GM10847 (cell line): ENCODE data around the gene LCAT.

Experiments
- POLR2A ChIP-seq: IDR thresholded peaks from 2 replicates; pipeline ENCODE4 v1.6.1; 2011; ENCODE audit not compliant: insufficient read length; ENCODE audit errors: extremely low read depth

LCAT gene

DNA sequence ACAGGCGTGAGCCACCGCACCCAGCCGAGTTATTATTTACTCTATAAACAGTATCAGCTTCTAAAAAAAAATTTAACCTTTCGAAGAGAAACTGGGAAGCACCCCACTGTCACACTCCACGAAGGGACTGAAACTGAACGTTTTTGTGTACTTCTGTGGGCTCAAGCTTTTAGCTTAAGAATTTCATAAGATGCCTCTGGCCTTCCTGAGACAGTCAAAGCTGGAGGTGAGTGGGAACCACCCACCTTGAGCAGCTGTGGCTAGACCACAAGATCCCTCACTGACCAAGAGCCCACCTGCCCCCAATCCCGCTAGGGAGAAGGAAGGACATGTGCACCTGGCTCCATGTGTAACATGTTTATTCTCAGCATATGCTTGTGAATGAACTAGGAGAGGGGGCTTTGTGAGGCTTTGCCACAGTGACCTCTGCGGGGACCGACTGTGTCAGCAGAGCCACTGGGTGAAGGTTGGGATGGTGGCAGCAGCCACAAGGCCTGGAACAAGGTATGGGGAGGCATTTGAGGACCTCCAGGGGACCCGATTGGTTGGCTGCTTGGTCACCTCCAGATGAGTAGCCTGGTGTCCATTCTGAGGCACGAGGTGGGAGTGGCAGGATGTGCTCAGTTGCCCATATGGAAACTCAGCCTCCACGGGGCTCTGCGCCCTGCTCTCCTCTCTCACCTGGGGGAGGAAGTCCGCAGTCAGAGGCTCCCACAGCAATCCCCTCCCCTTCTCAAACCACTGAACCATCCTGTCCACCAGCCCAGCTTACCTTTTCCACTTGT is 31.6 kb upstream of the LCAT start:
- no peak for TF ChIP-seq POLR2A

DNA sequence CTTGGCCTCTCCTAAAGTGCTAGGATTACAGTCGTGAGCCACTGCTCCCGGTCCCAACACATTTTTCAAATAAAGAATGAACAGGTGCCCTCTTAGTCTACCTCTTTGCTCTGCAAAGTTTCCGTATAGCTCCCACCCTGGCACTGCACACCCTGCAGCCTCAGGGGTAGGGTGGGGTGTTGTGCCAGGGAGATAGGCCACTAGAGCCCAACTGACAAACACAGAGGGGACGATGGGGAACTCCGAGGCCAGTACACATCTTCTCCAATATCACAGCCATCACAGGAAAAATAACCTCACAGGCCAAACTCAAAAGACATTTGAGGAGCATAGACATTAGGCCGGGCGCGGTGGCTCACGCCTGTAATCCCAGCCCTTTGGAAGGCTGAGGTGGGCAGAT is 27.2 kb upstream of the LCAT start:
- no peak for TF ChIP-seq POLR2A

DNA sequence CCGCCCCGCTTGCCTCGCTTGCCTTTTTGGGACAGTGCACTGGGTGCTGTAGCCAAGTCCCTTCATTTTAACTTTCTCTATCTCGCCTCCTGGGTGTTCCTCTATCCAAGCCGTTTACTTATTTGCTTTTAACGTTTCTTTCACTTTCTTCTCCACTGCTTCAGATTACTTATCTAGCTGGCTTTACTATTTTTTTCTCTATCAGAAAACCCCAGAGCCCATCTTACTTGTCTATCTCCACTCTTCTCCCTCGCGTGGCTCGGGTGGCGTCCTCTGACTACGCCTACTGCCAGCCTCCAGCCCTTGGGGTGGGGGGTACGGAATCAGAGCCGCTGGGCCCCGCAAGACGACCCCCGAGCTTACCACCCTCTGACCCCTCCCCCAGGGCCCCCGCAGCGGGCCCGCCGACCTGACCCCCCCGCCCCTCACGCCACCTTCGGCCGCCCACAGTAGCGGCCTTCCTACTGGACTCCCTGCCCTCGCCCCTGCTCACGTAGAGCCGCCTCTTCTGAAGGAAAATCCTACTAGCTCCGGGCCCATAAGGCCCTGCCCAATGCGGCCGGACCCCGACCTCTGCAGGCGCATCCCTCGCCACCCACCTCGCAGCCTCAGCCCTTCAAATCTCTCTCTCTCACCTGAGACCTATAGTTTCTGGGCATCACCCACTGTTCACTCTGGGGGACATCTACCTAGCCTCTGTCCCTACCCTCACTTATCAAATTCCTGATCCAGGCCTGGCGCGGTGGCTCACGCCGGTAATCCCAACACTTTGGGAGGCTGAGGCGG is 25.5 kb upstream of the LCAT start:
- no peak for TF ChIP-seq POLR2A

DNA sequence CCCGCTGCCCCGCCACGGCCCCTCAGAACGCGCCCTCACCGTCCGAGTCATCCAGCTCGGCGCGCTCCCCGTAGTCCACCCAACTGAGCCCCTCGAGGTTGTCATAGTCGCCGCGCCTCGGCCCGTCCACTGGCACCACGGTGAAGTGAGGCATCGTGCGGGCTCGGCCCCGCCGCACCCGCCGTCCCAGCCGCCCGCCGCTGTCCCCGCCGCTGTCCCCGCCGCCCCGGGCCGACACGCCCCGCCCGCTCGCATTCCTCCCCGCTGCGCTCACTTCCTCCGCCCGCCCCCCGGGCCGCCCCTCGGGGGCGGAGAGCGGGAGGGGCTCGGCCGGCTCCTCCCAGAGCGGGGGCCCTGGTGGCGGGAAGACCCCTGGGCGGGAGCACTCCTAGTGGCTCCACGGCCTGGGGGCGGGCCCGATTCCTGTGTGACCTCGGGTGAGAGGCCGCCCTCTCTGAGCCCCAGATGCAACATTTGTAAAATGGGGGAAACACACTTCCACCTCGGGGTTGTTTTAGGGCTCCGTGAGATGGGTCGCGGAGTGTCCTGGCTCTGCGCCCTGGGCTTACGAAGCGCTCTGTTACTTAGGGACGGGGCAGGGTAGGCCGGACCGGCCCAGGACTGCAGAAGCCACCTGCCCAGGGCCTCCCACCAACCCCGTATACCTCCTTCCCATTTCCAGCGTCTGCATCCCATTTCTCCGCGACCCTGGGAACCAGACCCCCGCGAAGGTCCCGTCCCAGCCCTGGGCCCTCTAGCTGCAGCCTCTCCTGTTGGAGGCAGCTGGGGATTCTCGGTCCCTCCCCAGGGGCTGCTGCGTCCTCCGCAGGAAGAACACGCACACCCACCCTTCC is 24.7 kb upstream of the LCAT start, which contains the start of gene SLC12A4:
Gene SLC12A4, minus strand, starts transcription at position 238 of the 854 bp plus-strand sequence. Its CDS starts 84 bp downstream, at position 154.
- peak; percentile 59 for TF ChIP-seq POLR2A

DNA sequence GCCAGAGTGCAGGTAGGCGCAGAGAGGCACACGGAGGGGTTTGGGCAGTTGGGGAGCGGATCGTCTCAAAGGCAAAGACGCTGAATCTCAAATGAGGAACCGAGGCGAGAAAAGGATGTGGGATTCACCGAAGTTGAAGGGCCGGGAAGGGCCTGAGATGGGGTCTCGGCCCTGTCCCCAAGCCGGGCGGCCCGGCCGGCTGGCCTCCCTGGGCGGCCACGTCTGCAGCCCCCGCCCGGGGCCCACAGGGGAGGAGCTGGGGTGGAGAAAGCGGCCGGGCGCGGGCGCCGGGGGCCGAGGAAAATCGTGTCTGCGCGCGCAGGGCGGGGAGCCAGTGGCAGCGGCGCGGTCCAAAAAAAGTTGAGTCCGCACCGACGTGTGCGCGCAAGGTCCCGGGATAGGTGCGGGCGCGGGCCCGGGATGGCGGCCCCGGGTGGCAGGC is 24.1 kb upstream of the LCAT start:
- no peak for TF ChIP-seq POLR2A

DNA sequence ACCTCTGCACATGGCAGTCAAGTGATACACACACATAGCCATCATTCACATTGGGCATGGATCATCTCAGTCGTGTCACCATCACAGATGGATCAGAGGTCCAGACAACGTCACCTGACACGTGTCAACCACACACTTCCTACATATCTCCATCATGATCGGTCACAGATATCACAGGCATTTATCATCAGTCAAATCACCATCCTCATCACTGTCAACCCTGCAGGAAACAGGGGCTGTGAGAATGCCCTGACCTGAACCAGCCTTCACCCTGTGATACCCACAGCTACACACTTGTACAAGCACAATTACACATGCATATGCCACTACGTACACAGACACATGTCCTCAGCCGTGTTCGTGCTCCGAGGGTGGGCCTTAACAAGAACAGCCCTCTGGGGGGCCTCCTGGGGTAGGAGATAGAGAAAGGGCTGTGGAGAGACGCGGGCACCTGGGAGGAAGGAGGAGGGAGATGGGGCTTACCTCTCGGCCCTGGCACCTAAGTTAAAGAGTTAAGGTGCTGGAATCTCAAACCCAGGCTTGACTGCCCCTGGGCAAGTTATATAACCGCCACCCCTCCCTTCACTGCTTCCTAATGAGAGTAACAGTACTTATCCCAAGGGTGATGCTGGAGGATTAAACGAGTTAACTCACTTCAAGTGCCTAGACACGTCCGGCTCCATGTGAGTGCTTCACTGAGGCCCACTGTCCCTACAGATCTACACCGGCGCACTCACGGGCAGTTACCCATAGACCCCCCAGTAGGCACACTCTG is 23.4 kb upstream of the LCAT start:
- no peak for TF ChIP-seq POLR2A

DNA sequence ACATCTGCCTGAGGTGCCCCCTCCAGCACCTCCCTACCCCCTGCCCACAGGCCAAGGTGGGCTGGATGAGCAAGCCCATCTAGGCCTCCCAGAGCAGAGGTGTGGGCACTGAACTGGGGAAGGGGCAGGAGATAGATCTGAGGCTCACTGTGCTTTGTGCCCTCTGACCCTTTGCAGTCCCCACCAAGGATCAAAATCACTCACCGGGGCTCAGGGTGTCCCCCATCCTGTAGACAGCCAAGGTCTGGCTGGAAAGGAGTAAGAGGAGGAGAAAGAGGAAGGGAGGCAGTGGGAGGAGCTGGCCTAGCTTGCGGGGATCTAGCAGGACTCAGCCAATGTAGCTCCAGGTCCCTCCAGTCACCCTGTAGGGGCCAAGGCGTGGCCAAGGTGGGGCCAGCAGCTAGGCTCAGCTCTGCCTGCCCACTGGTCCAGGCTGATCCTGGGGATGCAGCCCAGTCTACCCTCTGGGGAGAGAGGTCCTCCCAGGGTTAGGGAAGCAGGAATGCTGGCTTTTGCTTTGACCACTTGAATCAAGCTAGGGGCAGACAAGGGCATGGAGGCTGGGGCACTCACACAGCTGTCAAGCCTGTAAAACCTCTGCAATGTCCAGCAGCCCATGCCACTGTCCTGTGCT is 22.7 kb upstream of the LCAT start:
- no peak for TF ChIP-seq POLR2A

DNA sequence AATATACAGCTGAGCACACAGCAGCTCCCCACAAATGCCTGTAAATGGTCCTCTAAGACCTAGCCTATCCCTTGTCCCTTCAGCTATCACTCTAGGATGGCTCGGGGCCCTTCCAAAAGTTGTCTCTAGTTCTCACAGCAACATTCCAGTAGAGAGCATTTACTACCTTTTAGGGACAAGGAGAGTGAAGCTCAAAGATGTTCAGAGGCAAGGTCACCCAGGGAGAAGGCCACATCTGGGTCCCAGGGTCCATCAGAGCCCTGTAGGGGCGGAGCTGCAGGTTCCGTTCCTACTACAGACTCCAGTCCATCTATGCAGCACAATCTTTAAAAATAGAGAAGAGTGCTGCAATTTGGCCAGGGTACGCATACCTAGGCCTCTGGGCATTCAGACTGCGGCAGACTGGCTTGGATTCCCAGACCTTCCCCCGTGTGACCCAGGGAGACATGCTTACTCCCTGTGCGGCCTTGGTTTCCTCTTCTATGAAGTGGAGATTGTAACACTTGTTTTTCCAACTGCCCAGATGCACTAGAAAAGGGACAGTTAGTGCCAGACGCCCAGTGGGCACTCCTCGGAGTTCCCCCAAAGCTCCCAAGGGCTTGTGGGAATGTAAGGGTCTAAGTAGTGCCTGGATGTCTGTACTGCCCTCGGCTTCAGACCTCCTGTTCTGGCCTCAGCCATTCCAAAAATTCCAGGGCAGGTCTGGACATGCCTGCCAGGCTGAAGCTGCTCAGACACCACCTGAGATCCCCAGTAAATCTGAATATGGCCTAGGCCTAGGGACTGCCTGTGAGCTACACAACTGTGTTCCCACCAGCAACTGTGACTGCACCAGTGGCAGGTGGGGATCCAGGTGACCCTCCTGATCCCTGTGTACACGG is 22.0 kb upstream of the LCAT start:
- TF ChIP-seq POLR2A, result no peak

DNA sequence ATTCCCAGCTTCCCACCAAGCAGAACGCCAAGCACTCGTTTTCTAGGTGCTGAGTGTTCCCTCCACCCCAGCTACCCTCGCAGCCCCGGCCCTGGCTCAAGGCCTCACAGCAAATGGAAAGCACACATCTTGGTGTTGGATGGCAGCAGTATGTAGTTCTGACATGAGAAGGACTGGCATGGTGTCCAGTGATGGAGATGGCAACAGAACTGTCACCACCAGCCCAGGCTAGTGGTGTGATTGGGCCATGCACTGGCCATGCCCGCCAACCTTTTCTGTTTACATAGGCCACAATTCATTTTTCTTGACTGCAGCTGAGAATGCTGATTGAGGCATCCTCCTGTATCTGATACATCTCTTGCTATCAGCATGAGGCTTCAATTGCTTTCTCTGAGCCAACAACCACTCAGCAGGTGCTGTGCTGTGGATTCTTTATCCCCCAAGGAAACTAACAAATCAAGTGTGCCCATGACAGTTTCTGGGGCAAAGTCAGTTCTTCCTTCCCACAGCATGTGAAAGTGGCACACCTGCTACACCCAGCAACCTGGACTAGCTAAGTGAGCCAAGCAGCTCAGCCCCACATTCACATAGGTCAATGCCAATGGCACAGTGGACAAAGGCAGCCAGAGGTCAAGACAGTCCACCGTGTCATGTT is 20.7 kb upstream of the LCAT start:
- TF ChIP-seq POLR2A, result no peak

DNA sequence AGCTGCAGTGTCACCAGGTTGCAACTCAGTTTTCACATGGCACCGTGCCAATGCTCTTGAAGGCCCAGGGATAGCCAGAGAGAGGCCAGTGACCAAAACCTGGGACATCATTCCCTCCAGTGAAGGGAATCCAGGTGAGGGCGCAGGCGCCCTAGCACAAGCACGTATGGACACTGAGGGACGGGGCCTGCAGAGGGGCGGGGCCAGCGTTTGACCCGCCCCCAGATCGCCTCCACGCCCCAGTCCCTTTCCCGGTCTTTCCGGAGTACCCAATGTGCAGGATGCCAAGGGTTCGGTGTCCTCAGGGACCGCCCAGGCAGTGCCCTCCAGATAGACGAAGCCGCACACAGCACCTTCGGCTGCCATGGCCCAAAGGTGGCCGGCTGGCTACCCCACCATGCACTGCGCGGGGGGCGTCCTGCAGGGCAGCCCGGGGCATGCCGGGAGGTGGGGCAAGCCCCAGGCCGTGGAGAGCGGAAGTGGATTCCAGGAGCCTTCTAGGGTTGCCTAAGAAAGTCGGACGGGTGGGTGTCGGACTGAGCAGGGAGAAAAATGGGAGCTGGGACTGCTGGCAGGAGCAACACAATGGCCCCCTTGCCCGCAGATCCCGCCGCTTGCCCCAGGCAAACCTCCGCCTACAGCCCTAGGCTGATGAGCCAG is 19.9 kb upstream of the LCAT start:
- no peak for TF ChIP-seq POLR2A

DNA sequence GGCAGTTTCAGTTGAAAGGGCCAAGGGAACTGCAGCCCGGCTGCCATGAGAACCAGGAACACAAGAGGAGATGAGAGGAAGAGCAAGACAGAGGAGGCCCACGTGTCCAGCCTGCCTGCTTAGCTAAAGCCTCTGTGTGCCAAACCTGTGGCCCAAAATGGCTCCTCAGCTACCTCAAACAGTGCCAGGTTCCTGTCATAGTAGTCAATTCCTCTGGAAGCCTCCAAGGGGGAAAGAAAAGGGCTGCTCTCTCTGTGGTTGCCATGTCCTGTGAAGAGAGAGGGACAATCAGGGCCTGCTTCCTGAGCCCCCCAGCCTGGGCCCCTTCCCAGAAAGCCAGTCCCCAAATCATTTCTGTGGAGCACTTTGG is 19.4 kb upstream of the LCAT start:
- TF ChIP-seq POLR2A, result no peak

DNA sequence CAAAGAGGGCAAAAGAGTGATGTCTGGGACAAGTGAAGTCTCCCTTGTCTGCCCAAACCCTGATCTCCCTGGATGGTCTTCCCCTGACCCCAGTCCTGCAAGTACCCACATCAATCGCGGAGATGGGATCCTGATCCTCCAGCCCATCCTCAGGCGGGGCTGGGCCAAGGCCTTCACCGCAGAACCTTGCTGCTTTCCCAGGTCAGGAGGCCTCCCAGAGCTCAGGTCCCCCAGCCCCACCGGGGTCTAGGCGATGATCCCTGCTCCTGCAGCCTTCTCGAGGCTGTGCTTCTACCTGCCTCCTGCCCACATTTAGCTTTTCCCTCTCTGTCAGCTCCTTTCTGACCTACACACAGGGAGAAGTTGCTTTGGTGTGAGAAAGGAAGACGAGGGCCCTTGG is 18.2 kb upstream of the LCAT start:
- TF ChIP-seq POLR2A, result no peak
